HG03521 (cell line): ENCODE measurements around the gene SDHA.

Source experiments
- ATAC-seq: cut with Tn5 transposase; IDR thresholded peaks from one replicate; pipeline ENCODE4 v1.9.1; 2021; ENCODE audit warnings: mild to moderate bottlenecking, moderate library complexity; ENCODE audit not compliant: unreplicated experiment

Gene SDHA

DNA sequence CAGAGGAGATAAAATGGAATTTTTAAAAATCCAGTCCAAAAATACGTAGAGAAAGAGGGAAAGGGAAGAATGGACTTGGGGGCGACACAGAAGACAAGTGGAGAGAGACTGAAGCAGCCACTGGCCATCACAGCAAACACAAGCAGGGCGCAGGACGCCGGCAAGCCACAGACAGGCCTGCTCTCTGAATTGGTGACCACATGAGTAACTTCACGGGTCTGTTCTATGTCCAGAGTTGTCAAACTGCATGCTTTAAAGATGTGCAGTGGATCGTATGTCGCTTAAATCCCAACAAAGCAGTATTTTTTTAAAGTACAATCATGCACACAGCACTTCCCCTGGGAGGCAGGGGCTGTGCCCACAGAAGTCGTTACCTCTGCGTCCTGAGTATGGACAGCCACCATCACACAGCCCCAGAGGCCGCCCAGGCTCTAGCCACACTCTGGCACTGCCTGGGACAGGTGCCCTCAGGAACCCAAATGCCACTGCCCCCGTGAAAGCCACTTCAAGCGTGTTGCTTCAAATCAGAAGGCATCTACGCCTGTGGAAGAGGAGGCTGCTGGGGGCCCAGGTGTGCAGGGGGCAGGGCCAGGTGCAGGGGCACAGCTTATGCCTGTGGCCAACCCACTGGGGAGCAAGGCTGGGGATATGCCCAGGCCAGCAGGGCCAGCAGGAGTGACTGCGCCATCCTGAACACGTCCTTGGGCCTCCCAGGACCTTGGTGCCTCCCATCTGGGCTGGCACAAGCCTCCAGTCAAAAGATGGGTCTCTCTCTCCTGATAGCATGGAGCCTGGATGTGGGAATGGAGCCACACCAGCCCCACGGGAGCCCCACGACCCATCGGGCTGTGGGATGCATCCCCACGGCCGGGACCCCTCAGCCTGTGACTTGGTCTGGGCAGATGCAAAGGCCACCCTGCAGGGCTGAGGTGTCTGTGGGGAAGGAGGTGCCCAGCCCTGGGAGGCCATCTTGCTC lies 32.7 kb upstream of the SDHA start:
- ATAC-seq = no peak

DNA sequence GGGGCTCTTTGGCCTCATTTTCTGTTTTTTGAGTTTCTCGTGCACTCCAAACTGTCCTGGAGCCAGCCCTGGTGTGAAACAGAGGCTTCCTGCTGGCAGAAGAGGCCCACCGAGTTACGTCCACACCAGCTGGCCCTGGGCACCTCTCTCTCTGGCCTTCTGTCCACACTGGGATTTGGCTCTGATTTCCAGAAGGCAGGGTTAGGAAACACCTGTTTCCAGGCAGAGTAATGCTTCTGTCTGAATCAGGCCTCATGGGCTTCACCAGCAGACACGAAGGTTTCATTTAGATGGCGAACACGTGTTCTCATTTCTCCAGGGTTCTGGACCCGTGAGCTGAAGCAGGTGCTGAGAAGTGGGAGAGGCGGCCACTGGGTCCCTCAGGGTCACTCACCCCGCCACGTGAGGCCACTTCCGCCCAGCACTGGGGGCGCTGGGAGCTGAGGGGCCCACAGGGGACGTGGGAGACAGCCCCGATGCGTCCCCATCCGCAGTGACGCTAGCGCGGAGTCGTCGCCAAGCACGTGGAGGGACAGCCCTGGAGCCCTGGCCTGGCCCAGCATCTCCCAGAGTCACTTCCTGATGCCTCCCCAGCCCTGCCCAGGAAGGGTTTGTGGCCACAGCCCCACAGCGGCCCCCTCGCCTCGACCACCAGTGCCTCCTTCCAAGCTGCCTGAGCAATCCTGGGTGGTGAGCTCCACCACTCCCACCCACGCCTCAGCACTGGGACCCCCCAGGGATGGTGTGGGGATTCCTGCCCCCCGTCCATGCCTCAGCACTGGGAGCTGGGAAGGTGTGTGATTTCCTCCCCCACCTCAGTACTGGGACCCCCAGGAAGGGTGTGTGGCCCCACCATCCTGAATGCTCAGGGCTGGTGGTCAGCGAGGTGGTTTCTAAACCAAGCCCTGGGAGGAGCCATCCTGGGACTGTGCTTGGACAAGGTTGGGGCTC lies 31.8 kb upstream of the SDHA start:
- ATAC-seq = no peak

DNA sequence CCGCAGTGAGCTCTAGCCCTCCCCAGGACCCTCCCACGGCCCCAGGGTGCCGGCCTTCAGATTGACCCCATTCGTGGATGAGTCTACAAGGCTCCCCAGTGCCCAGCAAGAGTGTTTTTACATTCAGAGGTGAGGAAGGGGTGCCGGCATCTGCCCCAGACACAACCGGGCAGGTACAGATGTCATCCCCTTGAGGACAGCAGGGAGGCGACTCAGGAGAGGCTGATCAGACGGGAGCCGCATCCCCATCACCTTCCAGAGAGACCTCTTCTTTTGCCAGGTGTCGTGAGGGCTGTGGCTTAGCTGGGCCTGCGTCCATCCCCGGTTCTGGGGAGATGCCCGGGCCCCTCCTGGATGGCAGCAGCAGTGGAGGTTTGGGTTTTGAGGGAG lies 31.1 kb upstream of the SDHA start:
- ATAC-seq = no peak

DNA sequence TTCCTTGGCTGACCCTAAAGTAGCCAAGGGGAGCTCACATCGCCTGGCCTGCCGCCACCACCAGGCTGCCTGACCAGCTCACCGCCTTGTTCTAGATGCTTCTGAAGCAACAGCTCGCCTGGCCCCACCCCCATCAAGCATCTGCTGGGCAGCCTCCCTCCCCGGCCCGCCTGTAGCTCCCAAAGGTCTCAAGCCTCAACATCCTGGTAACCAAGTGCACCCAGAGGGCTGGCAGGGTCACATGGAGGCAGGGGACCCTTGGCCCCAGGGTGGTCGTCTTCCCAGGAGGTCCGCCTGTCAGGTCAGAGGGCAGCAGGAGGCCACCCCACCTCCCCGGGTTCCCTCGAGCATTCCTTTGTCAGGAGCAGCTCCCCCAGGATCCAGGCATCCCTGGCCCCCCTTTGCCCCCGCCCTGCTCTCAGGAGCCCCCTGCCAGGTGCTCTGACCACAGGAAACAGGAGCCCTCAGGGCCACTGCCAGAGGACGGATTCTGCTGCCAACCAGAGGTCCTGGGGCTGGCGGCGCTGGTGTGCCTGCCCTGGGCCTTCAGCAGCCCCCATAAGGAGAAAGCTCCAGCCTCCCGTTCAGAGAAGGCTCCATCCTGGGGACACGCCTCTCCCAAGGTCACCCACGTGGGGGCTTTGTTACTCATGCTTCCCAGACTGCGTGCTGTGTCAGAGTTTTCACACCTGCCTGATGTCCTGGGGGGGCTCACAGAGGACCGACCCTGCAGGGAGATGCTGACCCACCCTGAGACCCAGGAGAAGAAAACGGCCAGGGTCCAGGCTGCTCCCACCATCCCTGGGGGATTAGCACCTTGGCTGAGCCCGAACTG lies 30.3 kb upstream of the SDHA start:
- ATAC-seq = no peak

DNA sequence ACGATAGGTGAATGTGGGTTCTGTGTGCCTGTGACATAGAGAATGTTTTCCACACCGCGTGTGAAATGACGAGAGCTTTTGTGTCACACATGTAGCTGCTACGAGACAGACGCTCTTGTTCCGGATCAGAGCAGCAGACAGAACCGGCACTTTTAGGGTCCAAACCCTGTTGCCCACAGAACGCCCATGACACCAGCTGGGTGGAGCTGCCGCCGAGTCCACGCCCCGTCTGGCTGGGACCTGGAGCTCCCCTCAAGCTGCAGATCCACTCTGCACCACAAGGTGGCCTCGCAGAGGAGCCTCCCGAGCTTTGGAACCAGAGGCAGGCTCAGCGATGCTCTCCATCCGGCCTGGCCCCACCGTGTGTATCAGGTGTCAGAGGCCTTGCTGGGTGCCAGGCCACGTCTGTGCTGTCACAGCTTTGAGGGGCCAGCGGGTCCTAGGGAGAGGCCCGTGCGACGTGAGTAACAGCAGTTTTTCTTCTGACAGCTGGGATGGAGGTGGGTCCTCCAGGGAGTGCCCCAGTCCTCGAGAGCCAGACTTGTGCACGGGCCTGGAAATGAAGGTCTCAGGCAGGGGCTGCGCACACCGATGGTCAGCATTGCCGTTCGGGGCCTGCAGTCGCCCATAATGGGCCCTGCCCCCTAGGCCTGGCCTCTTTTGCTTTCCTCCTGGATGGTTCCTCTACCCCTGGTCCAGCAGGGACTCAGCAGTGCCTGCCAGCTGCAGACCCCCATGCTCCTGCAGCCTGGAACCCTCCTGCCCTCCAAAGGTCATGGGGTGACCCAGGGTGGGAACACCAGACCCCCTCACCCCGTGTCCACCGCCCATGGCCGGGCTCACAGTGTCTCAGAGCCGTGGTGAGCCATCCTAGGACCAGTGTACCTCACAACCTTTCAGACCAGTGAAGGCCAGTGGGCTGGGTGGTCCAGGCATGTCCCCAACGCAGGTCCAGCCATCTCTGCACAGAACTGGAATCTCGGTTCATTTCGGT lies 29.3 kb upstream of the SDHA start:
- peak; percentile 63 for ATAC-seq

DNA sequence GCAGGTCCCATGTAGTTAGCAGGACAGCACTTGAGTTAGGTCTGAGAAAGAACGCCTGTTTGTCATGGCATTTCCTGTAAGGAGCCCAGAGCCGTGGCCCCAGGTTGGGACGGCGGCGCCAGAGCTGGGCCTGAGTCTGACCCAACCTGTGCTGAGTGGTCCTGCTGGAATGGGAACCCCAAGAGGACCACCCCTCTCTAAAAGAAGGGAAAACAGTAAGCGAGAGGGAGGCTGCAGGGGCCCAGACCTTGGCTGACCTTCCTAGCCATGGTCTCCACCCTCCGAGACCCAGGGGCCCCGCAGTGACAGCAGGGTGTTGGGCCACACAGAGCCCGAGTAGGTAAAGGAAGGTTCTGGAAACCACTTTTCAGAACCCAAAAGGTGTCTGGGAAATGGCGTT lies 28.6 kb upstream of the SDHA start:
- no peak for ATAC-seq

DNA sequence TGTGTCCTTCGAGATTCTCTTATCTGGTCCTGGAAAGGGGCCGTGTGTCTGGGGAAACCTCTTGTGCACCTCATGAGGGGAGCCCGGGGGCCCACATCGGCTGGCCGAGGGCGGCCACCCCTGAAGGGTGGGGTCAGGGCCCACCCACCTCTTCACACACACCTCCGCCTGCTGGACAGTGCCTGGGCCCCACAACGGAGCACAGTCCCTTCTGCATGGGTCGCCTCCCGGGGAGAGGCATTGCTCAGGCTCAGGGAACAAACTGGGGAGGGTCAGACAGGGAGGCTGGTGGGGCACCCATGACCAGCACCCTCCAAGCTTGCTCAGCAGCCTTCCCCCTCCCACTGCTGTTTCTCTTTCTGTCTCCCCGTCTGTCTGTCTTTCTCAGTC lies 28.1 kb upstream of the SDHA start:
- no peak for ATAC-seq

DNA sequence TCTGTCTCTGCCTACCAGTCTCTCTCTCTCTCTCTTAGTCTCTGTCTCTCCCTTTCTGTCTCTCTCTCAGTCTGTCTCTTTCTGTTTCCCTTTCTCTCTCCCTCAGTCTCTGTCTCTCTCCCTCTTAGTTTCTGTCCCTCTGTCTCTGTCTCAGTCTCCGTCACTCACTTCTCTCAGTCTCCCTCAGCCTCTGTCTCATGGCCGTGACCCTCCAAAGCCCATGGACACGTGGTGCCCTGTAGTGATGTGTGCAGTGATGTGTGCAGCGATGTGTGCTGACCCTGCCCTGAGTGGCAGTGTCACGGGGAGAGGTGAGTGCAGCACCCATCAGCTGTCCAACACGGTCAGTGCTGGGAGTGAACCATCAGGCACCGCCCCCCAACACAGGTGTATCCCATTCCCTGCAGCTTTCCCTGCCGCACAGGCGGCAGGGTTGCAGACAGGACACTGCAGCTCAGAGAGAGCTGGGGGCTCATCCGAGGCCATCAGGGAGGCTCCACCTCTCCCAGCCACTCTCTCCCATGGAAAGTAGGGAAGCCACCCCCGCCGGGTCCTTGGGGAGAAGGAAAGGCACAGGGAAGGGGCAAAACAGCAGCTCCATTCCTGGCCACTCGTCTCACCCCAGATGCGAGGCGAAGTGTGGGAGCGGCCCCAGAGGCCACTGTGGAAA lies 27.6 kb upstream of the SDHA start:
- ATAC-seq = no peak

DNA sequence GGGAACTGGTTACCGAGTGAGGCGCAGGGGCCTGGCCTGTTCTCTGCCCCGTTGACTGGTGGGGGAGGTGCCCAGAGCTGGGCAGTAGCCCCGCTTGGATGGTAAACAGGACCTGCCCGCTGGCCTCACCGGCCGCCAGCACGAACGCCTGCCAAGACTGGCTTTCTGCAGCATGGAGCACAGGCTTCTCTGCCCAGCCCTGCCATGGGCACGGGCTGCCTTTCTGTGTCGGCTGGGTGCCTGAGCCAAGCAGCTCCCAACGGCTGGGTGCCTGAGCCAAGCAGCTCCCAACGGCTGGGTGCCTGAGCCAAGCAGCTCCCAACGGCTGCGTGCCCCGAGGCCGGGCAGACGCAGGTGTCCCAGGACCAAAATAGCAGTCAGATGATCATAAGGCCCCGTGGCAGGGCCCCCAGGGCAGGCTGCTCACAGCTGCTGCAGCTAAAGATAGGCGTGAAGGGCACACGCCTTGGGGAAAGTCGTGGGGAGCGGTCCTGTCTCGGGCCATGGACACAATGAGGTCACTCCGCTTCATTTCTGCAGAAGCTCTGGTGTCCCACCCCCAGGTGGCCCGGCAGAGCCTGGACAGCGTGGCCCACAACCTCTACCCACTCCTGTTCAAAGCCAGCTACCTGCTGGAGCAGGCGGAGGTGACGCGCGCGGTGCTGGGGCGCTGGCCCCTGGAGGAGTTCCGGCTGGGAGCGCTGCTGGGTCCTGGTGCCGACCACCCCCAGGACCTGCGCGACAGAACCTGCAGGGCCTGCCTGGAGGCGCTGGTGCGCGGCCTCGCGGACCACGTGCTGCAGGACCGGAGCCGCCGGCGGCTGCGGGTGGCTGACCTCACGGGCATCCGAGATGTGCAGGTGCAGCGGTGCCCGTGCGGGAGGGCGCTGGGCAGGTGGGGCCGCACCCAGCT lies 26.8 kb upstream of the SDHA start, which contains the start of gene LRRC14B:
LRRC14B (plus strand) TSS at position 460 of the 913 bp plus-strand sequence; CDS start at position 504, 44 bp downstream.
- ATAC-seq = no peak

DNA sequence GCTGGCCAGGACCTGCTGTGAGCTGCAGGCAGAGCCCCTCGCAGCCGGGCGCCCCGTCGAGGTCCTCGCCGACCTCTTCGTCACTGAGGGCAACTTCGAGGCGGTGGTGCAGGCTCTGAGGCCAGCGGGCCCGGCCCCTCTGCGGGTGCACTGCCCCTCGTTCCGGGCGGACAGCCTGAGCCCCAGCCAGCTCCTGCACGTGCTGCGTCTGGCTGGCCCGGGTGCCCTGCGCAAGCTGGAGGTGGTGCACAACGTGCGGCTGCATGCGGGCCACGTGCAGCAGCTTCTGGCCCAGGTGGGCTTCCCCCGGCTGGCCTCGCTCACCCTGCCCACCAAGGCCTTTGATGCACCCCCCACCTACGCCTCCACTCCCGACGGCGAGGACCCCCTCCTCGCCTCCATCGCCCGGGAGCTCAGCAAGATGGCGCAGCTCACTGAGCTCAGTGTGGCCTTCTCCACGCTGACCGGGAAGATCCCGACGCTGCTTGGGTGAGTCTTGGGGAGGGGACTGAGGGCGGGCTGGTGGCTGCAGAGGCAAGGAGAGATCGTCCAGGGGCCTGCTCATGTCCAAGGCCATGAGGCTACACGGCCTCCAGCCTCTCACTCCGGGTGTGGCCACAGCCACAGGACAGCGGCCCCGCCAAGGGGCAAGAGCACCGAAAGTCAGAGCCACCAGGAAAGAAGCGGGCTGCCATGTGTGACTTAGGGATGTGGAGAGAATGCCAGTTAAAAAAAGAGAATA lies 26.0 kb upstream of the SDHA start:
- no peak for ATAC-seq

DNA sequence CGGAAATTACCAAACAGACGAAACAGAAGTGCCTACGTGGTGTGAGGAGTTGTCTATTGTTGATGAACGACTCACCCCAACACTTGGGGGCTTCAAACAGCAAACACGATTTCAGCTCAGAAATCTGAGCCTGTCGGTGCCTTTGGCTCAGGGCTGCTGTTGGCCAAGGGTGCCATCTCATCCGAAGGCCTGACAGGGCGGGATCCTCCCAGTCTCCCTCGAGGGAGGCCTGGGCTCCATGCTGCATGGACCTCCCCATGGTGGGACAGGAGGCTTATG lies 25.5 kb upstream of the SDHA start:
- no peak for ATAC-seq

DNA sequence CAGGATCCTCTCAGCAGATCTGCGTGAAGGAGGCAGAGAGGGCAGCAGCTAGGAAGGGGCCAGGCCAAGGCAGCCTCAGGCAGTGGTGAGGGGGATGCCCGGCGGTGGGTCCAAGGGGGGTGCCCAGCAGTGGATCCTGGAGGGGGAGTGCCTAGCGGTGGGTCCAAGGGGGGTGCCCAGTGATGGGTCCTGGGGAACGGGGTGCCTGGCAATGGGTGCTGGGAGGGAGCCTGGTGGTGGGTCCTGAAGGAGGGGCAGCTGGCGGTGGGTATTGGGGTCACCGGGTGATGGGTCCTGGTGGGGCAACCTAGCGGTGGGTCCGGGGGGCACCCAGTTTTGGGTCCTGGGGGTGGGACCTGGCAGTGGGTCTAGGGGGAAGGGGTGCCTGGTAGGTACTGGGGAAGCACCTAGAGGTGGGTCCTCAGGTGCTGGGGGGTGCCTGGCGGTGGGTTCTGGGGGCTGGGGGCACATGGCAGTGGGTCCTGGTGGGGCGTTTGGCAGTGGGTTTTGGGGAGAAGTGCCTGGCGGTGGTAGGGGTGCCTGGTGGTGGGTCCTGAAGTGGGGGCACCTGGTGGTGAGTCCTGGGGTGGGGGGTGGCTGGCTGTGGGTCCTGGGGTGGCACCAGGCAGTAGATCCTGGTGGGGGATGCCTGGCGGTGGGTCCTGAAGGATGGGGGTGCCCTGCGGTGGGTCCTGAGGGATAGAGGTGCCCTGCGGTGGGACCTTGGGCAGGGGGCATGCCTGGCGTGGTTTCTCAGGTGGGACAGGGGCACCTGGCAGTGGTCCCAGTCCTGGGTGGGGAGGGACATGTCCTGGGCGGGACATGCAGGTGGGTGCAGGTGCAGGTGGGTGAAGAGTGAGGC lies 24.9 kb upstream of the SDHA start:
- ATAC-seq = no peak

DNA sequence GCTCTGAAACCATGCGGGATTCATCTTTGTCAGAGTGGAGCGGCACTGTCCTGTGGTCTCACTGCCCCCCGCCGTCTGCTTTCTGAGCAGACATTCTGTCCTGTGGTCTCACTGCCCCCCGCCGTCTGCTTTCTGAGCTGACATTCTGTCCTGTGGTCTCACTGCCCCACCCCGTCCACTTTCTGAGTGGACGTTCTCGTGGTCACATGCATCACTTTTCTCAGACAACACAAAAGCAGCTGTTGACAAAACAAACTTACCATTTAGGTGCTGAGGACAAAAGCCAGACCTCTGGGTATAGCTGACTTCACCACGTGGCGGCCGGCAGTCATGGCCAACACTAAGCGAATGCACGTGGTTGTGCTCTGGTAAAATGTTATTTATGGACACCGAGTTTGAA lies 24.0 kb upstream of the SDHA start:
- no peak for ATAC-seq

DNA sequence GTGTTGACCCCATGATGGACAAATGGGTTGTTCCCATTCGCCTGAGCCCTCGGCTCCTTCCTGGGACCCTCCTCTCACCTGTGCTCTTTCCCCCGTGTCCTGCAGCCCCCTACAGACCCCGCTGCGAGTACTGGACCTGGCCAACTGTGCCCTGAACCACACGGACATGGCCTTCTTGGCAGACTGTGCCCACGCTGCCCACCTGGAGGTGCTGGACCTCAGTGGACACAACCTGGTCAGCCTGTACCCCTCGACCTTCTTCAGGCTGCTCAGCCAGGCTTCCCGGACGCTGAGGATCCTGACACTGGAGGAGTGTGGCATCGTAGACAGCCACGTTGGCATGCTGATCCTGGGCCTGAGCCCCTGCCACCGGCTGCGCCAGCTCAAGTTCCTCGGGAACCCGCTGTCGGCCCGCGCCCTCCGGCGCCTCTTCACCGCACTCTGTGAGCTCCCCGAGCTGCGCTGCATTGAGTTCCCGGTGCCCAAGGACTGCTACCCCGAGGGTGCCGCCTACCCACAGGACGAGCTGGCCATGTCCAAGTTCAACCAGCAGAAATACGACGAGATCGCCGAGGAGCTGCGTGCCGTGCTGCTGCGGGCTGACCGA lies 23.4 kb upstream of the SDHA start:
- ATAC-seq = no peak

DNA sequence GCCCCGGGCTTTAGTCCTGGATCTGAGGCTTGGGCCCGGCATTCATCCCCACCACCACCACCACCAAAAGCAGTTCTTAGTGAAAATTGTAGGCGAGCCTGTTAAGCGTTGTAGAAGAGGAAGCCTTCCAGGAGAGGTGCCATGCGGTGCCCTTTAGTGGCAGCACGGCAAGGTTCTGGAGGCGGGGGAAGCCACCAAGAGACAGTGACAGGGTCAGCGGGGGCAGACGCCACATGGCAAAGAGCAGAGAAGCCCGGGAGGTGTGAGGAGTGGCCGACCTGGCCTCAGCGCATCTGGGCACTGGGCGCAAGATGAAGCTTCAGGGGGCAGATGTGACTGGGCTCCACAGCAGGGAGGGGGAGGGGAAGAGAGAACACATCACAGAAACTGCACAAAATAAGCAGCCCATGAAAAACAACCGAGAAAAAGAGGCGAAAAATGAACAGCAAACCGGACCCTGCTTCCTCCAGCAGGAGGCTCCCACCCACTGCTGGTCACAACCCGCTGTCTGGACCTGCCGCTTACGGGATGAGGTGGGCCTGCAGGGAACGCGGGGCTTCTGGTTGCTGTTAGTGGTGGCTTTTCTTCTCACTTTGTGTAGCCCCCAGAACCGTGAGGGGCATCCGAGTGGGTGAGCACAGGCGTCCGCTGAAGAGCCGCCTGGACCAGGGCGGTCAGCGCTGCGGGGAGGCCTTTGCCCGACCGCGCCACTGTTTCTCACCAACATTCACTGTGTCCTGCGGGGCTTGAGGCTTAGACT lies 22.5 kb upstream of the SDHA start:
- no peak for ATAC-seq
